Measurements from ENCODE around the gene KRT7.
"Not testable (repeated sequence)": the region's sequence is repeated elsewhere in the genome, so short reads cannot be mapped to it uniquely, and the experiment has no call there.

Gene KRT7

DNA sequence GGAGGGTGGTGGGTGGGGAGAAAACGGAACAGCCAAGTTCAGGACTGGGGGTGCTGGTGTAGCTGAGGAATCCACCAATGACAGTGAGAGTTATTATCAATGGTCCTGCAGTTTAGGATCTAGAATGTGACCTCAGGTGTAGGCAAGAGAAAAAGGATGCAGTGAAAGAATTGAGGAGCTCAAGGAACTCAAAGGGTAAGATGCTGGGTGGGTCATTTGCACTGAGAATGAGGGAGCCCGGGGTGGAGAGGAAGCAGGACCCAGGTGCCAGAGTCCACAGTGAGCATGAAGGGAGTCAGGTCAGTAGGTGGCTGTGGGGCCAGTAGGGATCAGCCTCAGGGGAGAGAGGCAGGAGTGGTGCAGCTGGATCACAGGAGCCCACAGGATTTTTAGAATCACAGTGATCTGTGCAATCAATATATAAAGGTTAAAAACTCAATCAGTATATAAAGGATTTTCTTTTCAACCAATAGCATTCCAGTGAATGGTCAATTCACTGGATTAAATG is 3.2 kb upstream of the KRT7 start:
- no peak for DNase-seq (ENCODE audit: low read depth in 4 of 4, low spot score in 1 of 4)

DNA sequence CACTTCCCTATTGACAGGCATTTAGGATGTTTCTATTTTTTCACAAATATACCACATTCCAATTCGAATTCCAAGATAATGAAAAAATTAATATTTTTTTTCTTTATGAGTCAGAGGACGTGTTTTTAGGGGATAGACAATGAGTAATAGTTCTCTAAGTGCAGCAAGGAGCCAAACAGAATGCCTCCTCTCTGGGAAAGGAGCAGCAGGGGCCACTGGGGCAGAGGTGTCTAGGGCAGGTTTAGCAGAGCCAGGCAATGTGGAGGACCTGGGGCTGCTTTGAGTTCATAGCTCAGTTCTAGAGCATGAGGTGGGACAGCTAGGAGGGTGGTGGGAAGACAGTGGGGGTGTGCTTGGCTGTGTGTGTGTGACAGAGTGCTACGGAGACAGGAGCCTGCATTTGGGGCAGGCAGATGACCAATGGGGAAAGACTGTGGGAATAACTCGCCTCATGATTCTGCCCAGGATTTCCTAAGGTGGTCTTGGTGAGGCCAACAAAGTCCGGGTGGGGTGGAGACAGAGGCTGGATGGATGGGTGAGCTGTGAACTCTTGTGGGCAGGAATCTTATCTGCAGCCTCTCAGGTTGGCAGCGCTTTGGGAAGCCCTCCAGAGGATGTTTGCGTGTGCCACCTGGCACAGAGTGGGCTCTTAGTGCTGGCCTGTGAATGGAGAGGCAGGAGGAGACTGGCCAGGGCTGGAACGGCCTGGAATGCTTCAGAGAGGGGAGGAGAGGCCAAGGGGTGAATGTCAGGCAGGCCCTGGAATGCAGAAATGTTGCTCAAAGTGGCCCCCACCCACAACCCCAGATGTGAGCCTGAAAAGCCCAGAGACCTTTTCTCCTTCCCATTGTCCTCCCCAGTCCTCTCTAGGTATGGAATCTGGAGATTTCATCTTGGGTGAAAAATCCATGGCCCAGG is 2.4 kb upstream of the KRT7 start:
- DNase-seq (ENCODE audit: low read depth in 4 of 4, low spot score in 1 of 4) = no peak

DNA sequence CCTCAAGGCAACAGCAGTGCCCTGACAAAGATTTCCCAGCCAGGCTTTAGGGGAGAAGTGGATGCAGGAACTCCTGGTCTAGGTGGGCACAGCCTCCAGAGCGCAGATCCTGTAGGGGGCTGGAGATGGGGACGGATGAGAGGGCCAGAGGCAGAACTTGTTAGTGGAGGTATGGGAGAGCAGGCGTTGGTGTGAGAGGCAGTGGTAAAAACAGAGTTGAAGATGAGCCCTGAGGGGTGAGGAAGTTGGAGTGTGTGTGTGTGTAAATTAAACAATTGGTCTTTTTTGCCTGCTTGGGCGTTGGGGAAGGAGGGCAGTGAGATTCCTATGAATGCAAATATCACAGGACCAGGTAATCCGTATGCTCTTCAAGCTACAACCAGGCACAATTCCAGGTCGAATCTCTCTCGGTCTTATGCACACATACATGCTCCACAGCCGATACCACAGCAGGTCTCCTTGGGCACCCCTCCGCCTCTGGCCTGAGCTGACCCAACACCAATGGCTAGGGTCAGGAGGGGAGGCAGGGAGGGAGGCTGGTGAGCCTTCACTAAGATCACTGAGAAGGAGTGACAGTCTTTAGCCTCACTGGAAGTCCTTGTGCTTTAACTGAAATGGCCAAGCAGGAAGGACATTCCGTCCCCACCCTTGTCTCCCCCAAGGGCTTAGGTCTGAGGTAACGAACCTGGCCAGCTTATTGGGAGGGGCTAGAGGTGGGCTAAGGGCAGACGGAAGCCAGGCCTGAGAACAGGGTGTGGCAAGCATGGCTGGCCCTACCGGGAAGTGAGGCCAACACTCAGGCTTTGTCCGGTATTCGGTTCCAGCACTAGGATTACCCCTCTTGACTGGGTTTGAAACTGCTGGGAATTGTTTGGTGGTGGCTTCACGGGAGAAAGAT is 1.5 kb upstream of the KRT7 start:
- DNase-seq (ENCODE audit: low read depth in 4 of 4, low spot score in 1 of 4) = no peak

DNA sequence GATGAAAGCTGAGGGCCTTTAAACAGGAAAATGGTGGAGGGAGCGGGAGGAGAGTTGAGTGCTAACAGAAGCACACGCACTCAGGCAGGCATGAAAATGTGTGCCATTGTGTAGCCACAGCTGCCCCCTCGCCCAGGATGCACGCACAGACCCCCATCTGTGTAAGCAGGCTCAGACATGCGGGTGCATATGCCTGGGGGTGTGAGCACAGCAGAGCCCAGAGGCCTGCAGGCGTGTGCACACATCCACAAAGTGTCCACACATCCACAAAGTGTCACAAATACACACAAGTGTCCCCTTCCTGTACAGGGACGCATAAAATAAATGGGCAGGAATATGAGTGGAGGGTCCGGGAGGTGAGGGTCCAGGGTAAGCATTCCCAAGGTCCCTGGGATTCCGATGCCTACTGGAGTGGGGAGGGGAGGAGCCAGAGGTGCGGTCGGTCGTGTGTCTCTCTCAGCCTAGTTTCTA is 805 bp upstream of the KRT7 start:
- DNase-seq (ENCODE audit: low read depth in 4 of 4, low spot score in 1 of 4) = no peak

DNA sequence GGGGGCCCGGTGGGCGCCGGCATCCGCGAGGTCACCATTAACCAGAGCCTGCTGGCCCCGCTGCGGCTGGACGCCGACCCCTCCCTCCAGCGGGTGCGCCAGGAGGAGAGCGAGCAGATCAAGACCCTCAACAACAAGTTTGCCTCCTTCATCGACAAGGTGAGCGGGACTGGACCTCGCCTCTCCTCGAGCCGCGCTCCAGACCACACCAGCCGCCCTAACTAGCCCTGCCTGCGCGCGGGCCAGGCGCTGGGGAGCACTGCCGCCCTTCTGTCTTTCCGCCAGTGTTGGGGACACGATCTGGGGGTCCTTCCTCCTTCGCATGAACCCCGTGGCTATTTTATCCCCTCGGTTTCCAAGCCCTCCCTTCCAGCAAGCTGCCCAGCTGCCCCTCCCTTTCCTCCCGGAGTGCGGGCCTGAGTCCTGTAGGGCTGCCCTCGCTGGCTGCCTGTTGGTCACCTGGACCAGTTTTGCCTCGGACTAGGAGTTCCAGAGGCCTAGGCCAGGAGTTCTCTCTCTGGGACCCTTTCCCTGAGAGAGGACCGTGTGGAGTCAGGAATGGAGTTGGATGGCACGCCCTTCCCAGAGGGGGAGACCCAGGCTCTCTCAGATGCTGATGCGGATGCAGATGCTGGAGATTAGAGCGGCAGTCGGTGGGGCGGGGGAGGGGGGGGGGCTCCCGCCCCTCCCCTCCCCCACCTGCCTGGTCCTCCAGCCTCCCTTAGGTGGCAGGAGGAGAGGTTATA is 592 bp downstream of the KRT7 start:
- no peak for DNase-seq (ENCODE audit: low read depth in 4 of 4, low spot score in 1 of 4)

DNA sequence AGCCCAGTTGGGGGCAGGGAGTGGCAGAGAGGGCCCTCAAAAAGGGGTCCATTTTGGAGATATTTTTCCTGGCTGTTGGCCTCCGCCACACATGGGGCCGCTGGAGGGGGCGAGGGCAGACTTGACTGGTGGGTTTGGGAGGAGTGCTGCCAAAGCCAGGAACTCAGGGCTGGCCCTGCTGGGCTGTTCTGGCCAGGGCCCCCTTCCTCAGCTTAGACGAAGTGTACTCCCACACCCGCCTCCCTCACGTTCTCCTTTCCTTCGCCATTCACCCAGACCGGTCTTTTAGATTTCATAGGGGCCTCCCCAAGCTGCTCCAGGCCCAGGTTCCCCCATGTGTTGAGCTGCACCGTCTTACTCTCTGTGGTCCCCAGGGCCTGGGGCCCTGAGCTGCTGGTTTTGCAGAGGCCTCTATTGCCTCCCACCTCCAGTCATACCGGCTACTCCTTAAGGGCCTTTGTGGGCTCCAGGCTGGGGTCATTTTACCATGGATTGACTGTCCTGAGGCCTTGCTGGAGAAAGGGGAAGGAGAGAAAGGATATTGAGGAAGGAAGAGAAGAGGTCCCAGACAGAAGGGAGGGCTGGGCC is 1.3 kb downstream of the KRT7 start:
- DNase-seq (ENCODE audit: low read depth in 4 of 4, low spot score in 1 of 4) = no peak

DNA sequence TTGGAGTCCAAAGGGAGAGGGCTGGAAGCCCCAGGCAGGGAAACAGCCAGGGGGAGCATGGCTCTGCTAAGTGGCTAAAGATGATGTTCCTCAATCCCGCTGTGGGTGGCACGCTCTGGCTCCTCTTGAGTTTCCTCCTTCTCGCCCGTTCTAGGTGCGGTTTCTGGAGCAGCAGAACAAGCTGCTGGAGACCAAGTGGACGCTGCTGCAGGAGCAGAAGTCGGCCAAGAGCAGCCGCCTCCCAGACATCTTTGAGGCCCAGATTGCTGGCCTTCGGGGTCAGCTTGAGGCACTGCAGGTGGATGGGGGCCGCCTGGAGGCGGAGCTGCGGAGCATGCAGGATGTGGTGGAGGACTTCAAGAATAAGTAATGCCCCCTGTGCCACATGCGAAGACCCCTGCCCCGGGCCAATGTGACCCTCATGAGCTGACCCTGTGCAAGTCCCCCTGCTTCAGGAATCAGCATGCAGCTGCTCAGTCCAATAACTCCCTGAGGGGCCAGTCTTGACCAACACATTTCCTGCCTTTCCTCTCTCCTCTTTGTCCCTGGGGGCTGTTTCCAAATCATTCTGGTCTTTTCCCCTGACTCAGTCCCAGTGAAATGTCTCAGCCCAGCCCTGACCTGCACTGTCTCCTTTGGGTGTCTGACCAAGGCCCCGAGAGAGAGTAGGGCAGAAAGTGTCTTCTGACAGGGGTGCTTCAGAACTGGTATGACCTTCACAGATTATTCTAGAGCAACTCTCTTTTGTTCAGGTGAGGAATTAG is 2.1 kb downstream of the KRT7 start:
- DNase-seq (ENCODE audit: low read depth in 4 of 4, low spot score in 1 of 4) = no peak

DNA sequence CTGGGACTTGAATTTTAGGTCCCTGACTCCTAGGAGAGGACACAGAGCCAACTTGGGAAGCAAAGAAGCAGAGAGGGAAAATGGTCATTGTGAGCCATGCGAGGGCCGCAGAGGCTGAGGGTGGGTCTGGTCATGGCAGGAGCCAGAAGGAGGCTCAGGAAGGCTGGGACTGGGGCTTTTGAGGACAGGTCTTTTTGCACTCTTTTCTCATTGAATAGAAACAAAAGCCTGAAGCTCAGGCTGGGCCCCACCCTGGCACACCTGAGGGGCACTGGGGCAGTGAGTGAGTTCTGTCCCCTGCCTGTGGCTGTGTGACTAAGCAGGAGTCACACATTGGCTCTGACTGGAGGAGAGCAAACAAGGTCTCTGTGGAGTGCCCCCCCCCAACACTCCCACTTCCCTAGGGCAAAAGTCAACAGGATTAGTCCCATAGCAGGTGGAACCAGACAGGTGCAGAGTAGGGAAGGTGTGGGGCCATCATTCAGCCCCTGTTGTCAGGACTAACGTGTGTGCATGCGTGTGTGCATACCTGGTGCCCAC is 2.8 kb downstream of the KRT7 start:
- no peak for DNase-seq (ENCODE audit: low read depth in 4 of 4, low spot score in 1 of 4)

DNA sequence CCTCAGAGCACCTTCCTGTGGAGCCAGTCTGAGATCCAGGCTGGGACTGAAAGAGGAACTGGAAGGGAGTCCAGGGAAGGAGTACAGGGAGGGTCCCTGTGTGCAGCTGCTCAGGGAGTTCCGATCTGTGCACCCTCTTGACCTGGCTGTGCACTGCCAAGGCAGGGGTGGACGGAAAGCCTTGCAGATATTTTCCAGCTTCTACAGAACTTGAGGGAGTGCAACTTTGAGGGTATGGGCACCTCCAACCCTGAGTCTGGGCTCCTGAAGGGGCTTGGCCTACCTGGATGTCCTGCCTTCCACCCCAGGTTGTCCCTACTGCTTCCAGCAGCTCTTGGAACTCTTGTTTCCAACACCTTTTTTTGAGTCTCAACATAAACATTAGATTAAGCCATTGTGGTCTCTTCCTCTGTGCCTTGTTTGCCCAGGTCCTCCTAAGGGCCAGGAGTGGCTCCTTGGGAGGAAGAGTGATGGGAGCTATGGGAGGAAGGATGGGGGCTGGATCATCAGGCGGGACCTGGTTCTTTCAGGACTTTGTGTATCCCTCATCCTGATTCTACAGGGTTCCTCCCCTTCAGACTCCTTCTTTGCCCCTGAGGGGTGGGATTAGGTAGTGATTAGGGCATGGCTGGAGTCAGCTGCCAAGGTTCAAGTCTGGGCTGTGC is 3.5 kb downstream of the KRT7 start:
- DNase-seq (ENCODE audit: low read depth in 4 of 4, low spot score in 1 of 4) = no peak

DNA sequence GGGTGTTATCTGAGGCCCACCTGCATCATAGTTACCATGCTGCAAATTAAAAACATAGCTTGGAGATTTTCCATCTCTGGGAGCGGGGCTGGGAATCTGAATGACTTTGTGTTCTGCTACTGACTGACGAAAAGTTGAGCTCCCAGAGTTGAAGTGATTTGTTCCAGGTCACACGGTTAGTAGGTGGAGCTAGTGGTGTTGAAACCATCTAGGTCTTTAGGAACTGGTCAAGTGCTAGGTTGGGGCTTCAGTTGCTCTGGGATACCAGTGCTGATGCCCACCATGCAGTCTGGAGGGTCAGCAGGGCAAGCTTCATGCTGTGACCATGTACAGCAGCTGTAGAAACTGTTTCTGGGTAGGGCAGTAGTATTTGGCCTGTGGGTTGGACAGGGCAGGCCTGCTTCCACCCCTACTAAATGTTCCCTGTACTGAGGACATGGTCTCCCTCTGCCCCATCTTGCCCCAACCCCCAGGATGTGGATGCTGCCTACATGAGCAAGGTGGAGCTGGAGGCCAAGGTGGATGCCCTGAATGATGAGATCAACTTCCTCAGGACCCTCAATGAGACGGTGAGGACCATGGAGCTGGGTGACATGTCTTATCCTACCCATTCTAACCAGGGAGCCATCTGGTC is 5.3 kb downstream of the KRT7 start:
- no peak for DNase-seq (ENCODE audit: low read depth in 4 of 4, low spot score in 1 of 4)

DNA sequence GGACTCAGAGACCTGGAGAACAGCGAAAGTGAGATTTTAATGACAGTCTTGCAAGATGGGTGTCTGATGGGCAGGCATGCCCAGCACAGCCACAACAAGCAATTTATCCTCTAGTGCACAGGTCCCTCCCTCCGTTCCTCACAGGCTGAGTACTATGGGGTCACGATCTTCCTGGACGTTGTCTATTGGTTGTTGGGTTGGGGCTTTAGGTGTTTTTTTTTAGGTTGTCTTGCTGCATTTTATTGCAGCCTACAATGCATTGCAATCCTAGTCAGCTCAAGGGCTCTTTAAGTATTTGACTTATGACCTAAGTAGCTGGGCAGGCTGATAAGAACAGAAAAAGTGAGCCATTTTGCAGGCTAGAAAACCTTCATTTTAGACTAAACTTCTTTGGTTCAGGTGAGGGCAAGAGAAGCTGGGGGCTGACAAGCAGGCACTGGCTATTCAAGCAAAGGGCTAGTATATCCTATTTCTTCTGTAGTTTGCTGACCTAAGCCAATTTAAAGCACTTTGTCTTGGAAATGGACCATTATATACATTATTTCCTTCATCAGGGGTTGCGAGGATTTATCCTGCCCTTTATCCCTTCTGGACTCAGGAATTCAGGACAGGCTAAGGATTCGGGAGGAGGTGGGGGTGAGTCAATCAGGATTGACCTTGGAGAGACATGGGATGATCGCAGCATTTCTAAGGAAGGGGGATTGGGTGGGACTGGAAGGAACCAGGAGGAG is 6.0 kb downstream of the KRT7 start:
- no peak for DNase-seq (ENCODE audit: low read depth in 4 of 4, low spot score in 1 of 4)

DNA sequence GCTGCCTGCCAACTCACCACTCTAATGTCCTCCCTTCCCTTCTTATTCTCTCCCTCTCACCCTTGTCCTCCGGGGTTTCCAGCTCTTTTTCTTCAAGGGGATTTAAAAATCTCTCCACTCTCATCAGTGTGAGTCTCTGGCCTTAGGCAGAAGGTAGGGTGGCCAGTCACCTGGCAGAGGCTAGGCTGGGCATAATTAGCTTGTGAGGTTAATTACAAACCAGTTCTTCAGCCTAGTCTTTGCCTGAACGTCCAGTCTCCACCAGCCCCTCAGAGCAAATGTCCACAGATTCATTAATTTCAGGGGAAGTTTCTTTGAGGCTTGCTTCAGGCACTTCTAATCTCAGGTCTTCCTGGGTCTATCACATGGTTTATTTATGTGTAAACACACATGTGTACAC is 6.7 kb downstream of the KRT7 start:
- no peak for DNase-seq (ENCODE audit: low read depth in 4 of 4, low spot score in 1 of 4)

DNA sequence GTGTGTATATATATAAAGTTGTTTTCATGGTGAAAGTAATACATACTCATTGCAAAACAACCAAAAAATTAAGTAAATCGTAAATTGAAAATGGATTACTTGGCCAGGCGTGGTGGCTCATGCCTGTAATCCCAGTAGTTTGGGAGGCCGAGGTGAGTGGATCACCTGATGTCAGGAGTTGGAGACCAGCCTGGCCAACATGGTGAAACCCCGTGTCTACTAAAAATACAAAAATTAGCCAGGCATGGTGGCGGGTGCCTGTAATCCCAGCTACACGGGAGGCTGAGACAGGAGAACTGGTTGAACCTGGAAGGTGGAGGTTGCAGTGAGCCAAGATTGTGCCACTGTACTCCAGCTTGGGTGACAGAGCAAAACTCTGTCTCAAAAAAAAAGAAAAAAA is 7.2 kb downstream of the KRT7 start:
- DNase-seq (ENCODE audit: low read depth in 4 of 4, low spot score in 1 of 4) = not testable (repeated sequence)

DNA sequence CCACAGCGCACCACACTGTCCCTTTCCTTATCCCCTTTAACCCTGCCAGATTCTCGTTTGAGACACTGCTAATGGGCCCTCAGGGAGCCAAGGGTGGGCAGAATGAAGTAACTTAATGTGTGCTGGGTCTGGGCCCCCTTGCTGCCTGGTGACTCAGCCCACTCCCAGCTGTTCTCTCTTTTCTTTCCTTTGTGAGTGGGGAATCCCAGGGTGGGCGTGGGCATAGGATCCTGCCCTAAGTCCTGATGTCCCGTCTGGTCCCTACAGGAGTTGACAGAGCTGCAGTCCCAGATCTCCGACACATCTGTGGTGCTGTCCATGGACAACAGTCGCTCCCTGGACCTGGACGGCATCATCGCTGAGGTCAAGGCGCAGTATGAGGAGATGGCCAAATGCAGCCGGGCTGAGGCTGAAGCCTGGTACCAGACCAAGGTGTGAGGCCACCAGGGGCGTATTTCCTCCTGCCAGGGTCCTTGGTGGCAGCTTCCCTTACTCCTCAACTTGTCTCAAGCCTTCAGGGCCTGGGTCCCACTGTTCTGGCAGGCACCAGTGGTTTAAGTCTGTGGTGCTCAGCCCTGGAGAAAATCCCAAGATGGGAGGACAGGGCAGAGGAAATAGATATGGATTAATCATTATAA is 8.3 kb downstream of the KRT7 start:
- DNase-seq (ENCODE audit: low read depth in 4 of 4, low spot score in 1 of 4) = no peak

DNA sequence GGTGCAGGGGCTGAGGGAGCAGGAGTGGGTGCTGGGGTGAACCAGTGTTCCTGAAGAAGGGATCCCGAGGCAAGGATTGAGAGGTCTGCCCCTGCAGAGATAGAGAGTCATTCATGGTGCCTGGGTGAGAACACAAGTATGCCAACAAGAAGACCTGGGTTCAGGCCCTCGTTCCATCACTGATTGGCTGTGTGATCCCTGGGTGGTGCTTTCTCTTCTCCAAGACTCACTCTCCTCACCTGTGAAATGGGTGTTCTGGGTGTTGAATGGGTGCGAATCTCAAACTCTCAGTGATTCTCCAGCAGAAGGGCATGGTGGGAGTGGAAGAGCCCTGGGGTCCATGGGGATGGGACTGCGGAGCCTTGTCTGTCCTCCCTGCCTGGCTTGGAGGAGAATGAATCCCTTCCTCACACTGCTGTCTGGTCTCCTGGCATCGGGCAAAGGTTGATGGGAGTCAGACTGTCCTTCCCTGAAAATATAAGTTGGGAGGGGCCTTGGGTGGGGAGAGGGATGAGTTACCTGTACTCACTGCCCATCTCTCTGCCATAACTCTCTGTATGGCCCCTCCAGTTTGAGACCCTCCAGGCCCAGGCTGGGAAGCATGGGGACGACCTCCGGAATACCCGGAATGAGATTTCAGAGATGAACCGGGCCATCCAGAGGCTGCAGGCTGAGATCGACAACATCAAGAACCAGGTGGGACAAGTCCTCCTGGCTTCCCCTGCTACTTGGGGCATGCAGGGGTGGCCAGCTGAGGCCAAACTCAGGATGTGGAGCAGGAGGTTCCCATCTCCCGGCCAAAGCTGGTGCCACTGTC is 9.6 kb downstream of the KRT7 start:
- no peak for DNase-seq (ENCODE audit: low read depth in 4 of 4, low spot score in 1 of 4)

DNA sequence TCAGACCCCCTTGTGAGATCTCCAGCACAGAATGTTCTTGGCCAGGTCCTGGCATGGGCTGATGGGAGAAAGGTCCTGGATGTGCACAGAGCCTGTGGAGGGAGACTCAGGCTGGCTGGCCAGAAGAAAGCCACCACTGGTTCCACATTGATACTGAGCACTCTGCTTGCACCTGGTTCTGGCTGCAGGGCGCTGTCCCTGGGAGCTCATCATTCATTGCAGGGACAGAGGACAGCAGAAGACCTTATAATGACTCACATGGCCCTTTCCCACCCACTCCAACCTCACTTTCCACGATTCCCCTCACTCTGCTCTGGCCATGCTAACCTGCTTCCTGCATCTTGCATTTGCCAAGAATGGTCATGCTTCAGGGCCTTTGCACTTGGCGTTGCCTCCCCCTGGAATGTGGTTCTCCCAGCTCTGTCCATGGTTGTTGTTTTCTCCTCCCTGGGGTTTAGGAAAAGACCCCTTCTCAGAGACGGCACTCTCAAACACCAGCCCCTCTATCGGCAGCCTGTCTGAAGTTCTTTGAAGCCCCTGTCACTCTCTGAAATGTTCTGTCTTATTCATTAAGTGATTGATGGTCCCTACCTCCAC is 10.3 kb downstream of the KRT7 start:
- no peak for DNase-seq (ENCODE audit: low read depth in 4 of 4, low spot score in 1 of 4)

Data from stimulated activated CD4-positive, alpha-beta T cell treated with anti-CD3 and anti-CD28 coated beads, Interleukin-1b, Interleukin-23, amount 100 ng/mL, for 24 hours (primary cell).